A204.1 (cell line): ENCODE results near the gene HNRNPA2B1.
A peak's percentile ranks its signal among the peaks of the same experiment; 100 is the strongest.

ENCODE experiments used
- FAIRE-seq: peaks from 2 replicates; lab custom pipeline; 2012; peaks lifted over from hg19 to GRCh38; lab: Jason Lieb, UNC

Gene HNRNPA2B1

GRCh38 chr7:26200444-26201246 is at the start of gene HNRNPA2B1:
Gene HNRNPA2B1, minus strand, starts transcription at chr7:26200746. Its CDS starts 169 bp downstream, at chr7:26200577.
- FAIRE-seq, result peak; percentile 98

- FAIRE-seq, result no peak
These were observed 49.7 kb upstream of the HNRNPA2B1 start for GRCh38 chr7:26250239-26250638.

DNA sequence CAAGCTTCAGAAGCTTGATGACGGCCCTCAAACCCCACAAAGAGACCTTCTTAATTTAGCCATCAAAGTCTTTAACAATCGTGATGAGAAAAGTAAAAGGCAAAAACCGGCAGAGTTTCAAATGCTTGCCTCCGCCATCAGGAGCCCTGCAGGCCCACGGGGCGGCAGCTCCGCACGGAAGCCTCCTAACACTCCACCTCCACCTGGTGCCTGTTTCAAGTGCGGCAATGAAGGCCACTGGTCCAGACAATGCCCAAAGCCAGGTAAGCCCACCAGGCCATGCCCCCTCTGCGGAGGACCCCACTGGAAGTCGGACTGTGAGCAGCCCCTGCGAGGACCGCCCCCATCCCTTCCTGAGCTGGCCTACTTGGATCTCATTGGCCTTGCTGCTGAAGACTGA is 44.6 kb upstream of the HNRNPA2B1 start:
- no peak for FAIRE-seq

- FAIRE-seq, result no peak
These were observed 37.5 kb upstream of the HNRNPA2B1 start for GRCh38 chr7:26238032-26238431.

DNA sequence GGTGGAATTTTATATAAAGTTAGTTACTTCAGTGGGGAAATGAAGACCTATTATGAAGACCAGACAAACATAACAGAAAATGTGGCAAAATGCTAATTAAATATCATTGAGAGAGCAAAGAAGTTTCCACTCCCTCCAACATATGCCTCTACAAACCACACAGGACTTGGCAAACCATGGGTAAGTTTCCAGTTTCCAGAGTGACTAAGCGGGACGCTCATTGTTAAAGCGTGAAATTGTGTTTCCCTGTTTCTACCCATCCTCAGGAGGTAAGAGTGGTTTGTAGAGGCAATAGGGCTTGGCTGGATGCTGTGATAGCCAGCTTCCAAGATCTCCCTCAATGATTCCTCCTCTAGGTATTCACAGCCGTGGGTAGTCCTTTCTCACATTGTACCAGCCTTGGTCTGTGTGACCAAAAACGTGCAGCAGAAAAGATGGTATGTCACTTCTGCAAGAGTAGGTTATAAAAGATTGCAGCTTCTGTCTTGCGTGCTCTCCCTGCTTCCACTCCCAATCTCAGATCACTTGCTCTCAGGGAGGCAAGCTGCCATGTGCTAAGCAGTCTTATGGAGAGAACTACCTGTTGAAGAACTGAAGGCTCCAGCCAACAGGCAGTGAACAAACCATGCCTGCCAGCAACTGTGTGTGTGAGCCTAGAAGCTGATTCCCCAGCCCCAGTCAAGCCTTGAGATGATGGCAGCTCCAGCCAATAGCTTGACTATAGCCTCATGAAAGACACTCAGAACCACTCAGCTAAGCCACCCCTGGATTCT is 36.7 kb upstream of the HNRNPA2B1 start:
- FAIRE-seq, result no peak

GRCh38 chr7:26233902-26234511 is 33.5 kb upstream of the HNRNPA2B1 start:
- FAIRE-seq, result no peak

DNA sequence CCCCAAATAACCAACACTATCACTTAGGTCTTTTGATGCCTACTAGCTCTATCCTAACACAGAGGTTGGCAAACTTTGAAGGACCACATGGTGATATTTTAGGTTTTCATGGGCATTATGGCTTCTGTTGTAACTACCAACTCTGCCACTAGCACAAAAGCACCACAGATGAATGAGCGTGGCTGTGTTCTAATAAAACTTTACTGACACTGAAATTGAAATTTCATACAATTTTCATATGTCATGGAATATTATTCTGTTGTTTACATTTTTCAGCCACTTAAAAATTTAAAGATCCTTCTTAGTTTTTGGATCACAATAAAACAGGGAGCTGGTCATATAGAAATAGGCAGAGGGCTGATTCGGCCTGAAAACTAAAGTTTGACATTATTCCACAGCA is 27.4 kb upstream of the HNRNPA2B1 start:
- no peak for FAIRE-seq

DNA sequence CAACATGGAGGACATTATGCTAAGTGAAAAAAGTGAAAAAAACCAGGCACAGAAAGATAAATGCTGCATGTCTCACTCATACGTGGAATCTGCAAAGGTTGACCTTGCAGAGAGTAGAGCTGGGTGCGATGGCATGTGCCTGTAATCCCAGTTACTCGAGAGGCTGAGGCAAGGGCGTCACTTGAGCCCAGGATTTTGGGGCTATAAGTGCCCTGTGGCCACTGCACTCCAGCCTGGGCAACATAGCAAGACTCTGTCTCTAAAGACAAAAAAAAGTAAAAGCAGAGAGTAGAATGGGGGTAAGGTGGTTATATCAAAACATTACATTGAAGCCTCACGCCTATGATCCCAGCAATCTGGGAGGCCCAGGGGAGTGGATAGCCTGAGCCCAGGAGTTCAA is 23.8 kb upstream of the HNRNPA2B1 start:
- FAIRE-seq, result no peak

GRCh38 chr7:26216049-26216448 is 15.5 kb upstream of the HNRNPA2B1 start:
- no peak for FAIRE-seq

DNA sequence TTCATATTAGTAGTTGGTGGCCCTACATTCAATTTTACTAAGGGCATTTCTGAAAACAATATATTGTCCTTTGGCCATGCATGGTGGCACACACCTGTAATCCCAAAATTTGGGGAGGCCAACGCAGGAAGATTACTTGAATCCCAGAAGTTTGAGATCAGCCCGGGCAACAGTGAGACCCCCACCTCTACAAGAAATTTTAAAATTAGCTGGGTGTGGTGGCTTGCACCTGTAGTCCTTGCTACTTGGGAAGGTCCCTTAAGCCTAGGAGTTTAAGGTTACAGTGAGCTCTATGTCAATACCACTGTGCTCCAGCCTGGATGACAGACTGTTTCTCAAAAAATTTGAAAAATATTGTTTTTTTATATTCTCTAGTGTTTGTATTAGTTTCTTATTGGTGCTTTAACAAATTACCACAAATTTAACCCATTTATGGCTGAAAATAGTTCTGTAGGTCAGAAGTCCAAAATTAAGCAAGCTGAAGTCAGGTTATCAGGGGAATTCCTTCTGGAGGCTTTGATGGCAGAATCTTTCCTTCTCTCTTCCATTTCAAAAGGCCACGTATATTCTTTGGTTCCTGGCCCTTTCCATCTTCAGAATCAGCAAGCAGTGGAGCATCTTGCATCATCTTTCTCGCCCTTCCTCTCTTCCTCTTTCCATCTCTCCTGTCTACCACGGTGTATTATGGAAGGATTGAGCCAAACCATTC is 13.4 kb upstream of the HNRNPA2B1 start:
- no peak for FAIRE-seq

- peak; percentile 21 for FAIRE-seq
These were observed 12.6 kb upstream of the HNRNPA2B1 start for GRCh38 chr7:26212921-26213718.

DNA sequence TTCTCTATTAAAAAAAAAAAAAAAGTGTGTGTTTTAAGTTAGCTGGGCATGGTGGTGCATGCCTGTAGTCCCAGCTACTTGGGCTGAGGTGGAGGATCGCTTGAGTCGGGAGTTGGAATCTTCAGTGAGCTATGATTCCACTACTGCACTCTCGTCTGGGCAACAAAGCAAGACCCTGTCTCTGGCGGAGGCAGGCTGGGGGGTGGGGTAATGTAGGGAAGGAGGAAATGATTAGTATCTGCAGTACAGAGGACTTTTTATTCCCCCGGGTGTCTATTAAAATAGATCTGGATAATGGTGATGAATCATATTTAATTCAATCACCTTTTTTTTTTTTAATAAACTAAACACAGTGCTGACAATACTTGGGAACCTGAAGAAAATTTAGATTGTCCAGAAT is 7.5 kb upstream of the HNRNPA2B1 start:
- FAIRE-seq, result no peak

DNA sequence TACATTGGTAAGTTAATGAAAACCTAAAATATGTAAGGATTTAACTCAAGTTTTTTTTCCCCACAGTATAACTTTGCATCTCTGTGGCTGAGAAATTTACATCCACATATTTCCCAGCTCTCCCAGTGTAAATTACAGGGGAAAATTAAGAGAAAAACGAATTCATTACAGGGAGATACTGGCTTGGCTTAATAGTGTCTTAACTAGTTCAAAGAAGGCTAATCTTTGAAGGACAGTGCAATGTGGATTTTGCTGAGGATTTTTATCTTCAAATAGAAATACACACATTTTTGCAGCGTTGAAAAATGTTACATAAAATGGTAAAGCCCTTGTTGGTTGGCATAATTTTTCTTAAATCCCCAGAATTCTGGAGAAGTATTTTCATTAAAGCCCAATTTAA is 2.5 kb upstream of the HNRNPA2B1 start:
- no peak for FAIRE-seq

- no peak for FAIRE-seq
These were observed 1.8 kb upstream of the HNRNPA2B1 start for GRCh38 chr7:26202019-26202990.

DNA sequence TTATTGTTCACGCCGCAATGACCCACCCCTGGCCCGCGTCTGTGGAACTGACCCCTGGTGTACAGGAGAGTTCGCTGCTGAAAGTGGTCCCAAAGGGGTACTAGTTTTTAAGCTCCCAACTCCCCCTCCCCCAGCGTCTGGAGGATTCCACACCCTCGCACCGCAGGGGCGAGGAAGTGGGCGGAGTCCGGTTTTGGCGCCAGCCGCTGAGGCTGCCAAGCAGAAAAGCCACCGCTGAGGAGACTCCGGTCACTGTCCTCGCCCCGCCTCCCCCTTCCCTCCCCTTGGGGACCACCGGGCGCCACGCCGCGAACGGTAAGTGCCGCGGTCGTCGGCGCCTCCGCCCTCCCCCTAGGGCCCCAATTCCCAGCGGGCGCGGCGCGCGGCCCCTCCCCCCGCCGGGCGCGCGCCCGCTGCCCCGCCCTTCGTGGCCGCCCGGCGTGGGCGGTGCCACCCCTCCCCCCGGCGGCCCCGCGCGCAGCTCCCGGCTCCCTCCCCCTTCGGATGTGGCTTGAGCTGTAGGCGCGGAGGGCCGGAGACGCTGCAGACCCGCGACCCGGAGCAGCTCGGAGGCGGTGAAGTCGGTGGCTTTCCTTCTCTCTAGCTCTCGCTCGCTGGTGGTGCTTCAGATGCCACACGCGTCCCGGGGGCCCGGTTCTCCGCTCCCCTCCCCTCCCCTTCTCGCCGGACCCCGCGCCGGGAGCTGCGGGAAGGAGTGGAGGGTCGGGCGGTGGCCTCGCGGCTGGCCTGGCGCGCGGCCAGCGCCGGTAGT is 887 bp upstream of the HNRNPA2B1 start, which contains the start of gene CBX3:
Gene CBX3 (plus strand): TSS at position 499 of the 772 bp plus-strand sequence. CDS start 1,254 bp downstream, outside the sequence.
- no peak for FAIRE-seq

DNA sequence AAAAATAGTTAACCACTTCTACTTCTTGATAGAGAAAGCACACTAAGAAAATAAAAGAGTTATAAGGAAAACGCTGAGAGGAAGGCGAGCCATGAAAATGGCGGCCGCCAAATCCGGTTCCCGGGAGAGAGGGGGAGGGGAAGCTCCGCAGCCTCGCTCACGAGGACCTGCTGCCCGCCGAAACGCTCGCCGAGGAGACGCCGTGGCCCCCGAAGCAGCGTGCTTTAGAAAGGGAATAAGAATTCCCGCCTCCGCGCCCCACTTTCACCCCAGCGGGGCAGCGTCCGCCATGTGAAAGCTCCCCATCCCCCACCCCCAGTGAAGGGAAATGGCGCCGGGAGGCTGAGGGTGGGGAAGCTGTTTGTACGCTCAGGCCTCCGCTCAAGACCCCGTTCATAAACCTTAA is 505 bp downstream of the HNRNPA2B1 start:
- FAIRE-seq, result no peak

DNA sequence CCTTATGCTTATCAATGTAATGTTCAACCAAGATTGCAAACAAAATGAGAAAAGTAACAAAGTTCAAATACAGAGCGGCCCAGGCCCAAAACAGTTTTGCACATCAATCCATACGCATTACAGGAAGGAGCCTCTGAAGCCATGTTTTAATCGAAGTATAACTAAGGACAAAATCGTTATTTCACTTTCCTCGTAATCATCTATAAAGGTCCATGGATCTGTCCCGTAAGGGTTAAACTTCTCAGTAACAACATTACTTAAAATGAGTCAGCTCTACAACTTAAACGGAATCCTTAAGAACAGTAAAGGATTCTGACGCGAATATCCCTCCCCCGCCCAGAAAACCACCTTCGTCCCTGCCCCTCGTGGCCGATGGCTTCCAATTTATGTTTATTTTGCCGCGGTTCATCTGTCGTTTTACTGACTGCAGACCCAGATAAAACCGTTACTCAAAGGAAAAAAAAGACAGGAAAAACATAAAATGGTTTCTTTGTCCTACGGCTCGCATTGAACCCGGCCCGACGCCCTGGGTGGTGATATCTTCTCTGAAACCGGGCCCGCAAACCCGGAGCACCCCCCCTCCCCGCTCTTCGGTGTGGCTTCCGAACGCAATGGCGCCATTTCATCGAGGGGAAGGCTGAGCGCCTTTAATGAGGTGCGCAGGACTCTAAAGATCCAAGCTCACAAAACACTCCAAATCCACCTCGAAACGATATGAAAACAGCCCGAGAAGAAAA is 1.1 kb downstream of the HNRNPA2B1 start:
- FAIRE-seq, result no peak

GRCh38 chr7:26198781-26199169 is 1.8 kb downstream of the HNRNPA2B1 start:
- FAIRE-seq, result no peak
